Gastrocnemius medialis (tissue), 4 donors: Measurements from ENCODE around the gene KCNIP4.

ENCODE experiments used
- CTCF ChIP-seq, 5 experiments: fragments of 450-650 bp in 3 of 5; fragments of 200-600 bp in 2 of 5; sonication (generic) in 2 of 5; IDR thresholded peaks in 4 of 5; conservative IDR thresholded peaks in 1 of 5; 1 replicate in 4 of 5; 2 replicates in 1 of 5; pipeline ENCODE4 v1.5.1; 2016 to 2019; ENCODE audit warnings: antibody characterized with exemption in 5 of 5, mild to moderate bottlenecking in 3 of 5, moderate library complexity in 3 of 5
- POLR2A ChIP-seq, 2 donors: fragments of 450-650 bp; IDR thresholded peaks; one replicate each; pipeline ENCODE4 v1.6.1; 2017; ENCODE audit warnings: antibody characterized with exemption in 2 of 2, mild to moderate bottlenecking in 2 of 2, moderate library complexity in 2 of 2

- no peak for TF ChIP-seq CTCF (IDR thresholded peaks at IDR 0.05 in 4 of 5, conservative IDR thresholded peaks at IDR 0.05 in 1 of 5)
- no peak for TF ChIP-seq POLR2A (IDR thresholded peaks at IDR 0.05)
Measured at GRCh38 chr4:20995015-20995414, 953.6 kb downstream of the KCNIP4 start.
